IMR-90 (cell line): ENCODE data around the gene UBR1. TPM values are rescaled to one million over a fixed set of nuclear protein-coding genes. Genes with fewer than 3 reads are reported as not detected.

ENCODE experiments used
- ATAC-seq: fragments of 200-7000 bp; cut with Tn5 transposase; 2 replicates; pipeline ENCODE4 v1.9.1; 2020; ENCODE audit warnings: low read depth, mild to moderate bottlenecking, moderate library complexity
- BruUV-seq: library from RNA; stranded (reverse); fragments of 400-500 nt; replicated peaks from 2 replicates; lab custom pipeline; 2021; lab: Mats Ljungman, UMichigan
- CTCF ChIA-PET: fragments of 300-600 bp; formaldehyde crosslinking; extraction: SDS; loops from one replicate; lab custom pipeline; 2021; ENCODE audit warnings: antibody characterized with exemption; lab: Yijun Ruan, JAX
- POLR2A ChIA-PET: fragments of 300-600 bp; sonication (Branson Sonifier 250); formaldehyde crosslinking; loops from one replicate; lab custom pipeline; 2022; ENCODE audit warnings: antibody characterized with exemption; ENCODE audit not compliant: unreplicated experiment; lab: Charles Lee
- DNase-seq: peaks from one replicate; pipeline ENCODE4 v3.0.0; 2013
- H2AFZ ChIP-seq: replicated peaks from 2 replicates; pipeline ENCODE3; 2013; ENCODE audit warnings: low read length, mild to moderate bottlenecking; ENCODE audit not compliant: poor library complexity
- H2AK5ac ChIP-seq: 2 replicates; pipeline ENCODE4 v1.6.1; 2013; ENCODE audit warnings: low read depth, low read length, inconsistent platforms
- H2AK9ac ChIP-seq: replicated peaks from 2 replicates; pipeline ENCODE3; 2013; ENCODE audit warnings: mild to moderate bottlenecking, low read depth, low read length, moderate library complexity; ENCODE audit not compliant: poor library complexity
- H2BK120ac ChIP-seq: 2 replicates; pipeline ENCODE4 v1.6.1; 2013; ENCODE audit warnings: low read depth, low read length, inconsistent platforms
- H2BK15ac ChIP-seq: 3 replicates; pipeline ENCODE4 v1.6.1; 2013; ENCODE audit warnings: low read depth, low read length, inconsistent platforms
- H2BK20ac ChIP-seq: 2 replicates; pipeline ENCODE4 v1.6.1; 2013; ENCODE audit warnings: low read depth, mild to moderate bottlenecking, inconsistent platforms, low read length, moderate library complexity
- H2BK5ac ChIP-seq: 2 replicates; pipeline ENCODE4 v1.6.1; 2013; ENCODE audit warnings: mild to moderate bottlenecking, low read depth, low read length, inconsistent platforms; ENCODE audit not compliant: poor library complexity, severe bottlenecking
- H3K14ac ChIP-seq: replicated peaks from 2 replicates; pipeline ENCODE4 v1.6.1; 2013; ENCODE audit warnings: low read depth, low read length, inconsistent platforms
- H3K18ac ChIP-seq: 2 replicates; pipeline ENCODE4 v1.6.1; 2013; ENCODE audit warnings: low read depth, low read length, control low read depth
- H3K23ac ChIP-seq: 2 replicates; pipeline ENCODE4 v1.6.1; 2013; ENCODE audit warnings: low read depth, low read length, inconsistent platforms
- H3K27ac ChIP-seq: 2 replicates; pipeline ENCODE4 v1.5.1; 2013; ENCODE audit warnings: mild to moderate bottlenecking, control low read depth, low read length; ENCODE audit not compliant: insufficient read depth
- H3K27me3 ChIP-seq: 2 replicates; pipeline ENCODE4 v1.6.1; 2013; ENCODE audit warnings: low read length; ENCODE audit not compliant: control insufficient read depth, insufficient read depth
- H3K36me3 ChIP-seq: 2 replicates; pipeline ENCODE4 v1.6.1; 2013; ENCODE audit warnings: low read length, mixed read lengths; ENCODE audit not compliant: control insufficient read depth, insufficient read depth
- H3K4ac ChIP-seq: 2 replicates; pipeline ENCODE4 v1.6.1; 2013; ENCODE audit warnings: low read depth, low read length, inconsistent platforms
- H3K4me1 ChIP-seq: 2 replicates; pipeline ENCODE4 v1.6.1; 2013; ENCODE audit warnings: low read length, mixed read lengths; ENCODE audit not compliant: control insufficient read depth, insufficient read depth
- H3K4me2 ChIP-seq: 2 replicates; pipeline ENCODE4 v1.6.1; 2013; ENCODE audit warnings: low read depth, mild to moderate bottlenecking, control low read depth, low read length, moderate library complexity
- H3K4me3 ChIP-seq: 2 replicates; pipeline ENCODE4 v1.5.1; 2013; ENCODE audit warnings: low read depth, mild to moderate bottlenecking, control low read depth, low read length, moderate library complexity; ENCODE audit not compliant: insufficient read depth
- H3K56ac ChIP-seq: 2 replicates; pipeline ENCODE4 v1.6.1; 2013; ENCODE audit warnings: low read length, inconsistent platforms; ENCODE audit not compliant: insufficient read depth; ENCODE audit errors: extremely low read depth
- H3K79me1 ChIP-seq, 2 experiments: 2 replicates each; pipeline ENCODE4 v1.6.1; 2013; ENCODE audit warnings: low read length in 2 of 2, inconsistent platforms in 1 of 2, low read depth in 1 of 2
- H3K9ac ChIP-seq: 2 replicates; pipeline ENCODE4 v1.6.1; 2013; ENCODE audit warnings: low read depth, low read length, control low read depth
- H3K9me1 ChIP-seq: 2 replicates; pipeline ENCODE4 v1.6.1; 2013; ENCODE audit warnings: low read length, inconsistent platforms; ENCODE audit not compliant: insufficient read depth
- H3K9me3 ChIP-seq: 2 replicates; pipeline ENCODE4 v1.6.1; 2013; ENCODE audit warnings: low read length; ENCODE audit not compliant: control insufficient read depth, insufficient read depth
- H4K20me1 ChIP-seq: 2 replicates; pipeline ENCODE4 v1.6.1; 2013; ENCODE audit warnings: low read length, inconsistent platforms; ENCODE audit not compliant: insufficient read depth
- H4K5ac ChIP-seq: 2 replicates; pipeline ENCODE4 v1.6.1; 2013; ENCODE audit warnings: mild to moderate bottlenecking, low read depth, low read length, control low read depth
- H4K8ac ChIP-seq, 2 experiments: 2 replicates each; pipeline ENCODE4 v1.6.1; 2013; ENCODE audit warnings: low read depth in 2 of 2, low read length in 2 of 2, control low read depth in 1 of 2, inconsistent platforms in 1 of 2
- H4K91ac ChIP-seq: 2 replicates; pipeline ENCODE4 v1.6.1; 2013; ENCODE audit warnings: low read depth, low read length, inconsistent platforms; ENCODE audit not compliant: insufficient read depth
- BHLHE40 ChIP-seq: fragments of 150-350 bp; IDR thresholded peaks from 2 replicates; pipeline ENCODE4 v1.6.1; 2016; ENCODE audit warnings: mild to moderate bottlenecking, low read depth, low read length
- MAZ ChIP-seq: IDR thresholded peaks from 2 replicates; pipeline ENCODE4 v1.6.1; 2012; ENCODE audit warnings: low read depth, mild to moderate bottlenecking, low read length, improper control_type of control experiment, moderate library complexity, borderline replicate concordance
- RFX5 ChIP-seq: IDR thresholded peaks from 2 replicates; pipeline ENCODE4 v1.8.0; 2012; ENCODE audit warnings: low read depth, mild to moderate bottlenecking, low read length, moderate library complexity
- WGBS, 2 experiments: methylation state at CpG; one replicate each; pipeline versions ENCODE4 v1.1.5 to v1.1.7; 2013; ENCODE audit warnings: missing lambda C conversion rate in 2 of 2; ENCODE audit not compliant: insufficient read length in 1 of 2; ENCODE audit errors: extremely low coverage in 2 of 2; 5-methylcytosine and 5-hydroxymethylcytosine counted together
- dilution Hi-C: fragments of 300-500 bp; cut with HindIII; formaldehyde crosslinking; loops from one replicate; pipeline ENCODE4 v1.14.3; 2018; ENCODE audit warnings: low sequenced_read_pairs; ENCODE audit not compliant: unreplicated experiment
- in situ Hi-C: fragments of 300-500 bp; cut with MboI; formaldehyde crosslinking; loops from 3 replicates; pipeline ENCODE4 v1.14.3; 2019; ENCODE audit warnings: low sequenced_read_pairs, inconsistent platforms, mixed read lengths
- intact Hi-C: fragments of 100-400 bp; cut with micrococcal nuclease; formaldehyde crosslinking; loops from 2 replicates; pipeline ENCODE4 v1.10.0; 2022
- polyA plus RNA-seq, 3 experiments: library from polyadenylated mRNA; depleted of rRNA; stranded (reverse); fragments of >200 nt; gene quantifications; 2 replicates each; pipeline ENCODE4 v1.2.3, GENCODE V29; 2012; ENCODE audit warnings: low replicate concordance in 1 of 3
- total RNA-seq: library from RNA; depleted of rRNA; stranded (reverse); fragments of >200 nt; gene quantifications from 2 replicates; pipeline ENCODE4 v1.2.3, GENCODE V29; 2012

The UBR1 gene
- total and polyA plus RNA-seq, 2 of the 4 experiments (the other 2 are of a cell fraction) = 6.5 to 30.1 TPM

DNA sequence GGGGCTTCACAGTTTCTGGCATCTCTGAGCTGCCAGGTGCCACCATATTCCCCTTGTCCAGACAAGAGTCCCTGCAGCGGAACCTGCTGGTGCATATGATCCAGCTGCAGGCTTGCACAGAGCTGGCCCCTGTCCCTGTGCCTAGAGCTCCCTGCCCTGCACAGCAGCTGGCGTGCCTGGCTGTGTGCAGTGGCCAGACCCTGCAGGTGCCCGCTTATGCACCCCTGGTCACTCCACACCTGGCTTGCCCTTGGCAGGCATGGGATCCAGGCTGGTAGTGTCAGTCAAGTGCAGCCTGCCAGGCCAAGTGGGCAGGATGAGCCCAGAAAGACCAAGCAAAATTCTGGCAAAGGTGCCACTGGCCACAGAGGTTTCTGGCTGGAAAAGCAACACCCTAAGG lies 96.6 kb downstream of the UBR1 start:
- POLR2A ChIA-PET = no interaction called here
- no peak for TF ChIP-seq MAZ
- no peak for TF ChIP-seq RFX5
- TF ChIP-seq BHLHE40 = no peak
- H3K9ac ChIP-seq = no peak overlapping the region
- DNase-seq (no peak), ATAC-seq (no peak)
- H4K20me1 ChIP-seq = no peaks in the 10 kb centered on the region
- no peak overlapping the region for H4K8ac ChIP-seq
- intact Hi-C loops (no loop called here), in situ Hi-C loops (no loop called here), dilution Hi-C loops (no loop called here)
- H3K23ac ChIP-seq = no peak overlapping the region
- CTCF ChIA-PET = no interaction called here
- no peaks in the 10 kb centered on the region for H3K9me1 ChIP-seq
- H3K56ac ChIP-seq = no peak overlapping the region
- H3K18ac ChIP-seq = no peak overlapping the region
- H2BK120ac ChIP-seq = no peak overlapping the region
- no peaks in the 10 kb centered on the region for H3K79me1 ChIP-seq
- H3K4me3 ChIP-seq = no peak overlapping the region
- no peak overlapping the region for H2BK15ac ChIP-seq
- no peak overlapping the region for H2AK9ac ChIP-seq
- no peak overlapping the region for H2BK20ac ChIP-seq
- H2AK5ac ChIP-seq = no peak overlapping the region
- no peak overlapping the region for H3K4me2 ChIP-seq
- no peaks in the 10 kb centered on the region for H3K9me3 ChIP-seq
- no peak overlapping the region for H4K91ac ChIP-seq
- H3K4ac ChIP-seq = no peak overlapping the region
- WGBS, 2 experiments = 100% methylated on average over 3 of the region's 3 CpGs; no CpG with 5 or more reads in 1 of the 2 experiments
- H3K4me1 ChIP-seq = no peaks in the 10 kb centered on the region
- H3K36me3 ChIP-seq = peaks cover 27% of the 10 kb centered on the region
- no peak overlapping the region for H4K5ac ChIP-seq
- no peak overlapping the region for H2AFZ ChIP-seq
- no peak overlapping the region for H2BK5ac ChIP-seq
- H3K27ac ChIP-seq = no peak overlapping the region
- H3K14ac ChIP-seq = no peak overlapping the region
- BruUV-seq = no TSS peak
- no peaks in the 10 kb centered on the region for H3K27me3 ChIP-seq
